Measurements from ENCODE around the gene ENPP1. TPM values are rescaled to one million over a fixed set of nuclear protein-coding genes. Genes with fewer than 3 reads are reported as not detected.

The ENPP1 gene
- total and polyA plus RNA-seq, 2 donors (not counting 1 experiment from before 2014, with no cell fraction given): 48.6 to 85.4 TPM

- Histone ChIP-seq H3K9me3 (ENCODE audit: control insufficient read depth, insufficient read depth, low read depth, low read length) (no peaks in the 10 kb centered on the region), H3K79me2 (ENCODE audit: control insufficient read depth, insufficient read depth, low read length) (no peaks in the 10 kb centered on the region), H3K9ac (ENCODE audit: insufficient read depth, low read length) (no peak overlapping the region), H3K4me1 (ENCODE audit: control insufficient read depth, extremely low read depth, insufficient read depth, low read length) (peaks cover 11% of the 10 kb centered on the region), H4K20me1 (ENCODE audit: control insufficient read depth, extremely low read depth, insufficient read depth, low read length) (no peaks in the 10 kb centered on the region), H3K36me3 (ENCODE audit: control insufficient read depth, insufficient read depth, low read length) (no peaks in the 10 kb centered on the region), H3K4me2 (ENCODE audit: extremely low read depth, insufficient read depth, low read length) (no peak overlapping the region), H3K27me3 (ENCODE audit: control insufficient read depth, insufficient read depth, low read length) (no peaks in the 10 kb centered on the region), H3K27ac (ENCODE audit: insufficient read depth, low read length) (no peak overlapping the region), H3K4me3 (replicated peaks in 1 of 4; ENCODE audit: control extremely low read depth in 1 of 4, insufficient read depth in 1 of 4, low read depth in 3 of 4, low read length in 4 of 4) (no peak overlapping the region), H2AFZ (ENCODE audit: low read length) (no peak overlapping the region)
- peak in 1 of 2 donors; percentile 35 for DNase-seq (ENCODE audit: low read depth in 2 of 2)
- TF ChIP-seq CTCF (conservative IDR thresholded peaks at IDR 0.05 in 1 of 2, IDR thresholded peaks at IDR 0.05 in 1 of 2; ENCODE audit: low read depth in 1 of 2, low read length in 2 of 2) (no peak), EZH2 (IDR thresholded peaks at IDR 0.05; ENCODE audit: low read length, missing control alignments) (no peak)
Measured at GRCh38 chr6:131789219-131789618, 18.6 kb upstream of the ENPP1 start.

GRCh38 chr6:131791476-131791875, 16.3 kb upstream of the ENPP1 start:
- Histone ChIP-seq H3K79me2 (ENCODE audit: control insufficient read depth, insufficient read depth, low read length) (no peaks in the 10 kb centered on the region), H3K9me3 (ENCODE audit: control insufficient read depth, insufficient read depth, low read depth, low read length) (no peaks in the 10 kb centered on the region), H3K36me3 (ENCODE audit: control insufficient read depth, insufficient read depth, low read length) (no peaks in the 10 kb centered on the region), H3K27ac (ENCODE audit: insufficient read depth, low read length) (no peak overlapping the region), H3K9ac (ENCODE audit: insufficient read depth, low read length) (no peak overlapping the region), H3K4me1 (ENCODE audit: control insufficient read depth, extremely low read depth, insufficient read depth, low read length) (peaks cover 11% of the 10 kb centered on the region), H3K27me3 (ENCODE audit: control insufficient read depth, insufficient read depth, low read length) (no peaks in the 10 kb centered on the region), H3K4me3 (replicated peaks in 1 of 4; ENCODE audit: control extremely low read depth in 1 of 4, insufficient read depth in 1 of 4, low read depth in 3 of 4, low read length in 4 of 4) (no peak overlapping the region), H3K4me2 (ENCODE audit: extremely low read depth, insufficient read depth, low read length) (no peak overlapping the region), H2AFZ (ENCODE audit: low read length) (no peak overlapping the region), H4K20me1 (ENCODE audit: control insufficient read depth, extremely low read depth, insufficient read depth, low read length) (no peaks in the 10 kb centered on the region)
- DNase-seq (ENCODE audit: low read depth in 2 of 2): no peak
- no peak for TF ChIP-seq EZH2 (IDR thresholded peaks at IDR 0.05; ENCODE audit: low read length, missing control alignments)
- no peak for TF ChIP-seq CTCF (conservative IDR thresholded peaks at IDR 0.05 in 1 of 2, IDR thresholded peaks at IDR 0.05 in 1 of 2; ENCODE audit: low read depth in 1 of 2, low read length in 2 of 2)

GRCh38 chr6:131792091-131792496, 15.7 kb upstream of the ENPP1 start:
- H3K9me3 ChIP-seq (ENCODE audit: control insufficient read depth, insufficient read depth, low read depth, low read length): no peaks in the 10 kb centered on the region
- TF ChIP-seq EZH2 (IDR thresholded peaks at IDR 0.05; ENCODE audit: low read length, missing control alignments): no peak
- no peak for TF ChIP-seq CTCF (conservative IDR thresholded peaks at IDR 0.05 in 1 of 2, IDR thresholded peaks at IDR 0.05 in 1 of 2; ENCODE audit: low read depth in 1 of 2, low read length in 2 of 2)
- no peaks in the 10 kb centered on the region for H3K27me3 ChIP-seq (ENCODE audit: control insufficient read depth, insufficient read depth, low read length)
- H3K36me3 ChIP-seq (ENCODE audit: control insufficient read depth, insufficient read depth, low read length): no peaks in the 10 kb centered on the region
- peaks cover 11% of the 10 kb centered on the region for H3K4me1 ChIP-seq (ENCODE audit: control insufficient read depth, extremely low read depth, insufficient read depth, low read length)
- H3K4me3 ChIP-seq (replicated peaks in 1 of 4; ENCODE audit: control extremely low read depth in 1 of 4, insufficient read depth in 1 of 4, low read depth in 3 of 4, low read length in 4 of 4): no peak overlapping the region
- no peak overlapping the region for H3K27ac ChIP-seq (ENCODE audit: insufficient read depth, low read length)
- H4K20me1 ChIP-seq (ENCODE audit: control insufficient read depth, extremely low read depth, insufficient read depth, low read length): no peaks in the 10 kb centered on the region
- H3K9ac ChIP-seq (ENCODE audit: insufficient read depth, low read length): no peak overlapping the region
- no peak overlapping the region for H3K4me2 ChIP-seq (ENCODE audit: extremely low read depth, insufficient read depth, low read length)
- H2AFZ ChIP-seq (ENCODE audit: low read length): no peak overlapping the region
- no peaks in the 10 kb centered on the region for H3K79me2 ChIP-seq (ENCODE audit: control insufficient read depth, insufficient read depth, low read length)
- peak; percentile 16 to 77 for DNase-seq (ENCODE audit: low read depth in 2 of 2)
